ENCODE results near the gene RSPH9.

The RSPH9 gene

GRCh38 chr6:43710576-43710975, 65.7 kb downstream of the RSPH9 start:
- no peaks in the 10 kb centered on the region for H4K20me1 ChIP-seq (ENCODE audit: insufficient read depth)
- H3K4me3 ChIP-seq (IDR thresholded peaks at IDR 0.05; ENCODE audit: insufficient read depth, low read depth, low read length) = no peak overlapping the region
- no peak overlapping the region for H3K27ac ChIP-seq
- H3K9ac ChIP-seq = no peak overlapping the region
- H3K4me1 ChIP-seq (ENCODE audit: low read depth, poor library complexity, severe bottlenecking) = peaks cover 70% of the 10 kb centered on the region
- H3K36me3 ChIP-seq (ENCODE audit: insufficient read depth) = no peaks in the 10 kb centered on the region
- no peak overlapping the region for H3K4me2 ChIP-seq
- no peaks in the 10 kb centered on the region for H3K79me2 ChIP-seq (ENCODE audit: insufficient read depth, low read depth)
- TF ChIP-seq, protein P1, sequence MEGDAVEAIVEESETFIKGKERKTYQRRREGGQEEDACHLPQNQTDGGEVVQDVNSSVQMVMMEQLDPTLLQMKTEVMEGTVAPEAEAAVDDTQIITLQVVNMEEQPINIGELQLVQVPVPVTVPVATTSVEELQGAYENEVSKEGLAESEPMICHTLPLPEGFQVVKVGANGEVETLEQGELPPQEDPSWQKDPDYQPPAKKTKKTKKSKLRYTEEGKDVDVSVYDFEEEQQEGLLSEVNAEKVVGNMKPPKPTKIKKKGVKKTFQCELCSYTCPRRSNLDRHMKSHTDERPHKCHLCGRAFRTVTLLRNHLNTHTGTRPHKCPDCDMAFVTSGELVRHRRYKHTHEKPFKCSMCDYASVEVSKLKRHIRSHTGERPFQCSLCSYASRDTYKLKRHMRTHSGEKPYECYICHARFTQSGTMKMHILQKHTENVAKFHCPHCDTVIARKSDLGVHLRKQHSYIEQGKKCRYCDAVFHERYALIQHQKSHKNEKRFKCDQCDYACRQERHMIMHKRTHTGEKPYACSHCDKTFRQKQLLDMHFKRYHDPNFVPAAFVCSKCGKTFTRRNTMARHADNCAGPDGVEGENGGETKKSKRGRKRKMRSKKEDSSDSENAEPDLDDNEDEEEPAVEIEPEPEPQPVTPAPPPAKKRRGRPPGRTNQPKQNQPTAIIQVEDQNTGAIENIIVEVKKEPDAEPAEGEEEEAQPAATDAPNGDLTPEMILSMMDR (conservative IDR thresholded peaks at IDR 0.05; ENCODE audit: low read depth, low read length) = no peak
- H2AFZ ChIP-seq (ENCODE audit: low read depth) = no peak overlapping the region
- H3K27me3 ChIP-seq (ENCODE audit: insufficient read depth, low read depth) = no peaks in the 10 kb centered on the region

GRCh38 chr6:43712579-43712978, 67.7 kb downstream of the RSPH9 start:
- Histone ChIP-seq H3K79me2 (ENCODE audit: insufficient read depth, low read depth) (no peaks in the 10 kb centered on the region), H3K9ac (no peak overlapping the region), H3K27ac (no peak overlapping the region), H3K36me3 (ENCODE audit: insufficient read depth) (no peaks in the 10 kb centered on the region), H2AFZ (ENCODE audit: low read depth) (no peak overlapping the region), H4K20me1 (ENCODE audit: insufficient read depth) (no peaks in the 10 kb centered on the region), H3K4me2 (no peak overlapping the region), H3K27me3 (ENCODE audit: insufficient read depth, low read depth) (no peaks in the 10 kb centered on the region), H3K4me3 (IDR thresholded peaks at IDR 0.05; ENCODE audit: insufficient read depth, low read depth, low read length) (no peak overlapping the region), H3K4me1 (ENCODE audit: low read depth, poor library complexity, severe bottlenecking) (peaks cover 70% of the 10 kb centered on the region)
- TF ChIP-seq, protein P1 (conservative IDR thresholded peaks at IDR 0.05; ENCODE audit: low read depth, low read length) = no peak

DNA sequence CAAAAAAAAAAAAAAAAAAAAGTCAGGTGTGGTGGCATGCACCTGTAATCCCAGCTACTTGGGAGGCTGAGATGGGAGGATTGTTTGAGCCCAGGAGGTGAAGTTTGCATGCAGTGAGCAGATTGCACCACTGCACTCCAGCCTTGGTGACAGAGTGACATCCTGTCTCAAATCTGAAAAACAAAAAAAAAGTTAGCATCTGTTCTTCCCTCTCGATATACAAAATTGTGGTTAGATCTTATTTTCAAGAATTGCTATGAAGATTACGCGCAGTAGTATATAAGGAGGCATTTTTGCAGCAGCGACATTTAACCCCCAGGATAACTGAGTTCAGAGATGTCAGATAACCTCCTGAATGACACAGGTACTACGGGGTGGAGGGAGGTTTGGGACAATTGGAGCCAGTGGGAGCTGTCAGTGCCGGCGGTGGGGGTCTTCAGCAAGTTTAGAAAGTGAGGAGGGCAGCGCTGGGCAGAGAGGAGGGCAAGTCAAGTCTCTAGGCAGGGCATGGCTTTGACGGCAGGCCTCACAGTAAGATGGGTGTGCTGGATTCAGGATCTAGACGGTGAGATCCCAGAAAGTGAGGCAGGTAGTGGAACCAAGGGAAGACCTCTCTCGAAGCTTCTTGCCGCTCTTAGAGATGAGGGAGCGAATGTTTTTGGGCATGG, 68.9 kb downstream of the RSPH9 start:
- H3K4me3 ChIP-seq (IDR thresholded peaks at IDR 0.05; ENCODE audit: insufficient read depth, low read depth, low read length) = no peak overlapping the region
- H3K36me3 ChIP-seq (ENCODE audit: insufficient read depth) = no peaks in the 10 kb centered on the region
- no peaks in the 10 kb centered on the region for H3K27me3 ChIP-seq (ENCODE audit: insufficient read depth, low read depth)
- peak overlapping the region; percentile 73 for H3K27ac ChIP-seq
- H3K4me2 ChIP-seq = peak overlapping the region; percentile 20; the same call in 1 of the 2 replicates
- no peaks in the 10 kb centered on the region for H3K79me2 ChIP-seq (ENCODE audit: insufficient read depth, low read depth)
- no peak overlapping the region for H3K9ac ChIP-seq
- H2AFZ ChIP-seq (ENCODE audit: low read depth) = no peak overlapping the region
- H4K20me1 ChIP-seq (ENCODE audit: insufficient read depth) = no peaks in the 10 kb centered on the region
- peaks cover 59% of the 10 kb centered on the region for H3K4me1 ChIP-seq (ENCODE audit: low read depth, poor library complexity, severe bottlenecking)
- TF ChIP-seq, protein P1 (conservative IDR thresholded peaks at IDR 0.05; ENCODE audit: low read depth, low read length) = no peak

DNA sequence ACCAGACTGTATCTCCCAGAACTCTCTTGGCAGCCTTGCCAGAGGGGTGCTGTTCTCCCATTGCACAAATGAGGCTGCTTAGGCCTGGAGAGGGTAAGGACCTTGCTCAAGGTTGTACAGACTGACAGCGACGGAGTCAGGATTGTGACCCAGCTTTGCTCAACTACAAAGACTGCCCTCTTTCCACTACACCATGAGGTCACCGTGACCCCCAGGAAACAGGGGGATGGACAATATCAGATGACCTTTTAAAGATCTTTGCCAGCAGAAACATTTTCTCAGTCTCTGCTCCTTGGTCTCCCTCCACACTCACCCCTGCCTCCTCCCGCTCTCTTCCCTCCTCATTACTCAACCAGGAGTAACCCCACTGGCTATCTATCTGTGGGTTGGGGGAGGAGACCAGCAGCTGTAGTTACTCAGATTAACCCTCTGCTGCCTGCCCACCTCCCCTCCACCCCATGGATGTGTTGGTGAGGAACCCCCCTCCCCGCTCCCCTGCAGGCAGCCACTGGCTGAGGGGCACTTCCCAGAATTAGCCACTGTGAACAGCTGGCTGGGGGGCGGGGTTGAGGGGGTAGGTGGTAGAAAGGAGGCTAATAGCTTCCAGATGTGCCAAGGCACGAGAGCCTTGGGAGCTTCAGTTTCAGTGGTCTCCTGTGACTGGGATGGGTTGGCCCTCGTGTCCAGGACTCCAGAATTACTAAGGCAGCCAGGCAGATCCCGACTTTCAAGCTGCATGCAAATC, 69.6 kb downstream of the RSPH9 start:
- H3K9ac ChIP-seq = peak overlapping the region; percentile 37; the same call in 1 of the 2 replicates
- no peaks in the 10 kb centered on the region for H4K20me1 ChIP-seq (ENCODE audit: insufficient read depth)
- no peaks in the 10 kb centered on the region for H3K79me2 ChIP-seq (ENCODE audit: insufficient read depth, low read depth)
- H3K36me3 ChIP-seq (ENCODE audit: insufficient read depth) = no peaks in the 10 kb centered on the region
- peak overlapping the region; percentile 73 for H3K27ac ChIP-seq
- H3K27me3 ChIP-seq (ENCODE audit: insufficient read depth, low read depth) = no peaks in the 10 kb centered on the region
- TF ChIP-seq, protein P1 (conservative IDR thresholded peaks at IDR 0.05; ENCODE audit: low read depth, low read length) = no peak
- H2AFZ ChIP-seq (ENCODE audit: low read depth) = peak overlapping the region; percentile 25; the same call in 1 of the 2 replicates
- peak overlapping the region; percentile 81 for H3K4me2 ChIP-seq
- peaks cover 52% of the 10 kb centered on the region for H3K4me1 ChIP-seq (ENCODE audit: low read depth, poor library complexity, severe bottlenecking)
- H3K4me3 ChIP-seq (IDR thresholded peaks at IDR 0.05; ENCODE audit: insufficient read depth, low read depth, low read length) = no peak overlapping the region
